SJSA1 (cell line): Measurements from ENCODE around the gene KNDC1. TPM values are rescaled to one million over a fixed set of nuclear protein-coding genes. Genes with fewer than 3 reads are reported as not detected.
"Not testable (repeated sequence)": the region's sequence is repeated elsewhere in the genome, so short reads cannot be mapped to it uniquely, and the experiment has no call there.

Experiments
- DNase-seq, 2 experiments: peaks; one replicate each; pipeline ENCODE4 v3.0.0-alpha.2; 2015 to 2020; ENCODE audit warnings: low spot score in 2 of 2, low read depth in 1 of 2
- H3K27ac ChIP-seq: fragments of 250-450 bp; sonication (Bioruptor Pico); 2 replicates; pipeline ENCODE4 v1.5.1; 2020; ENCODE audit warnings: mild to moderate bottlenecking, moderate library complexity
- H3K27me3 ChIP-seq: fragments of 250-450 bp; sonication (Bioruptor Pico); replicated peaks from 2 replicates; pipeline ENCODE4 v1.5.1; 2020; ENCODE audit warnings: mild to moderate bottlenecking, moderate library complexity
- H3K36me3 ChIP-seq: fragments of 250-450 bp; sonication (Bioruptor Pico); 2 replicates; pipeline ENCODE4 v1.5.1; 2020; ENCODE audit warnings: mild to moderate bottlenecking
- H3K4me1 ChIP-seq: fragments of 250-450 bp; sonication (Bioruptor Pico); replicated peaks from 2 replicates; pipeline ENCODE4 v1.6.1; 2021; ENCODE audit warnings: mild to moderate bottlenecking
- H3K4me3 ChIP-seq: fragments of 250-450 bp; sonication (Bioruptor Pico); 2 replicates; pipeline ENCODE4 v1.5.1; 2020; ENCODE audit warnings: mild to moderate bottlenecking
- H3K9me3 ChIP-seq: fragments of 250-450 bp; sonication (Bioruptor Pico); replicated peaks from 2 replicates; pipeline ENCODE4 v1.5.1; 2020; ENCODE audit warnings: mild to moderate bottlenecking
- total RNA-seq: library from RNA; depleted of rRNA; stranded (reverse); fragments of >200 nt; shearing (Covaris generic); gene quantifications from 2 replicates; pipeline ENCODE4 v1.2.3, GENCODE V29; 2014

The KNDC1 gene
- total RNA-seq, 1 experiment from 2014 or later, result 0.11 TPM

DNA sequence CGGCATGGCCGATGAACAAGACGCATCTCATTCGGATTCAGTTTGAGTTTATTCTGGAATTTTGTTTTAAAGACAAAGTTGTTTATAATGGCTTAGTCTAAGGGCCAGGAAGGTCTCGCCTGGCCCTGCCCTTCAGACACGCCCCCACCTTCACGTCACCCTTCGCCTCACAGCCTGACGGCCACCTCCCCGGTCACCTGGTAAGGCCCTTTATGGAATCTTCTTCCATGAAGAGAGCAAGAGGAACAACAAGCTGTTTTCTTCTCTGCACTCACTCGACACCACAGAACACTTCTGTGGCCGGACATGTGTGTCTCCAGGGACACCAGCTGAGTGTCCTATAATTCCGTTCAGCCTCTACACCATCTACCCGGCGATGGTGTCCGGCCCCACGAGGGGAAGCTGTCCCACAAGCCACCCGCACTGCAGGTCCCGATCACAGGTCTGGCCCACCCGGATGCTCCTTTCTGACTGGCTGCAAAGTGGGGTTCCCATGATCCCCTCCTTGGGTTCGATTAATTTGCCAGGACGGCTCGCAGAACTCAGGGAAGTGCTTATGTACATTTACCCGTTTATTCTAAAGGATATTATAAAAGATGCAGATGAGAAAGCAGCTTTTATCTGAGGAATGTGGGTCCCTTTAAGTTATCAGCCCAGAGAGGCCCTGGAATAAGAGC, 17.4 kb upstream of the KNDC1 start:
- Histone ChIP-seq H3K36me3 (no peaks in the 10 kb centered on the region), H3K9me3 (no peaks in the 10 kb centered on the region), H3K27me3 (no peaks in the 10 kb centered on the region), H3K27ac (no peak overlapping the region), H3K4me1 (no peaks in the 10 kb centered on the region), H3K4me3 (no peak overlapping the region)
- no peak for DNase-seq

DNA sequence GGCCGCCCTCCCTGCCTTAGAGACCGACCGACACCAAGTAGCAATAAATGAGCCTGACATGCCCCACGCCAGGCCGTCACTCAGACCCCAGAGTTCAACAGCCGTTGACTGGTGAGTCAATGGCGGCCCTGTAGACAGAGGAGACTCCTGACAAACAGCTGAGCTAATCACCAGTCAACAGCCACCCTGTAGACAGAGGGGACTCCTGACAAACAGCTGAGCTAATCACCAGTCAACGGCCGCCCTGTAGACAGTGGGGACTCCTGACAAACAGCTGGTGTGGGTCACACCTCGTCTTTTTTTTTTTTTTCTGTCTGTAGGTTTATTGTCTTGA, 16.9 kb upstream of the KNDC1 start:
- no peaks in the 10 kb centered on the region for H3K36me3 ChIP-seq
- DNase-seq, result no peak
- H3K27ac ChIP-seq, result no peak overlapping the region
- no peaks in the 10 kb centered on the region for H3K9me3 ChIP-seq
- no peaks in the 10 kb centered on the region for H3K27me3 ChIP-seq
- H3K4me1 ChIP-seq, result no peaks in the 10 kb centered on the region
- H3K4me3 ChIP-seq, result no peak overlapping the region

DNA sequence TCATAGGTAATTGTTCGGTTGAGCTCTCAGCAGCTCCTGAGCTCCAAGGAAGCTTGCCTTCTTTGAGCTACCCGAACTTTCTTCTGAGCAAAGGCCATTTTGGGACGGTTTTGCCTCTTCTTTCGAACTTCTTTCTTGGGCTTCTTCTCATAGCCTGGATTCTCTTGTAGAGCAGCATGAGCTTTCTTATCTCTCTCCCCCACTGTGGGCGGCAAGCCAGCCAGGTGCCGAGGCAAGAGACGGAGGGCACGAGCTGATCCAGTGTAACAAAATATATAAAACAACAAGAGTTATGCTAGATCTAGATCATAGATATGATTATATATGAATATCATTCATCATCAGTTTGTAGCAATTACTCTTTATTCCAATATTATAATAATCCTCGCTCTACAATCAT, 16.5 kb upstream of the KNDC1 start:
- no peak for DNase-seq
- Histone ChIP-seq H3K9me3 (no peaks in the 10 kb centered on the region), H3K27ac (no peak overlapping the region), H3K4me1 (no peaks in the 10 kb centered on the region), H3K27me3 (0 out of 2 replicates have a peak, but pooled peaks cover 3% of the 10 kb centered on the region), H3K4me3 (no peak overlapping the region), H3K36me3 (no peaks in the 10 kb centered on the region)

DNA sequence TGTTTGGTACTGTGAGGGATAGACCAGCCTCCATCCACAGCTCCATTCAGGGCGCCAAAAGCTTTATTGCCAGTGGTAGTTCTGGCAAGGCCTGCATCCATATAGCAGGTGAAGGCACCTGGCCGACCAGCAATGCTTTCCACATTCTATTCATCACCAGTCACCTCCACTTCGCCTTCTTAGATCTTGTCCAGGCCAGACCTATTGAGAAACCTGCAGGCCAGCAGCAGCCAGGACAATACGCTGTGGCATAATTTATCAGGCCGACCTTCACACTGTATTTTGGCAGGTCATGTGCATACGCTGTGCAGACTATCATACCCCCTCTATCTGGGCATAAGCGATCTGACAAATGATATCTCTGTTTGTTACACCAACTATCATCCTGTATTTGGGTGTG, 15.2 kb upstream of the KNDC1 start:
- Histone ChIP-seq H3K27me3 (0 out of 2 replicates have a peak, but pooled peaks cover 6% of the 10 kb centered on the region), H3K4me1 (no peaks in the 10 kb centered on the region), H3K4me3 (no peak overlapping the region), H3K36me3 (no peaks in the 10 kb centered on the region), H3K27ac (no peak overlapping the region), H3K9me3 (no peaks in the 10 kb centered on the region)
- no peak for DNase-seq

DNA sequence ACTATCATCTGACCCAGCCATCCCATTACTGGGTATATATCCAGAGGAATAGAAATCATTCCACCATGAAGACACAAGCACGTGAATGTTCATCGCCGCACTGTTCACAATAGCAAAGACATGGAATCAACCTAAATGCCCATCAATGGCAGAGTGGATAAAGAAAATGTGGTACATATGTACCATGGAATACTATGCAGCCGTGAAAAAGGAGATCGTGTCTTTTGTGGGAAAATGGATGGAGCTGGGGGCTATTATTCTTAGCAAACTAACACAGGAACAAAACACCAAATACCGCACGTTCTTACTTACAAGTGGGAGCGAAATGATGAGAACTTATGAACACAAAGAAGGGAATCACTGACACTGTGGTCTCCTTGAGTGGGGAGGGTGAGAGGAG, 9.8 kb upstream of the KNDC1 start:
- no peaks in the 10 kb centered on the region for H3K9me3 ChIP-seq
- no peak for DNase-seq
- no peaks in the 10 kb centered on the region for H3K36me3 ChIP-seq
- H3K4me3 ChIP-seq, result no peak overlapping the region
- no peak overlapping the region for H3K27ac ChIP-seq
- H3K27me3 ChIP-seq, result 0 out of 2 replicates have a peak, but pooled peaks cover 6% of the 10 kb centered on the region
- no peaks in the 10 kb centered on the region for H3K4me1 ChIP-seq

DNA sequence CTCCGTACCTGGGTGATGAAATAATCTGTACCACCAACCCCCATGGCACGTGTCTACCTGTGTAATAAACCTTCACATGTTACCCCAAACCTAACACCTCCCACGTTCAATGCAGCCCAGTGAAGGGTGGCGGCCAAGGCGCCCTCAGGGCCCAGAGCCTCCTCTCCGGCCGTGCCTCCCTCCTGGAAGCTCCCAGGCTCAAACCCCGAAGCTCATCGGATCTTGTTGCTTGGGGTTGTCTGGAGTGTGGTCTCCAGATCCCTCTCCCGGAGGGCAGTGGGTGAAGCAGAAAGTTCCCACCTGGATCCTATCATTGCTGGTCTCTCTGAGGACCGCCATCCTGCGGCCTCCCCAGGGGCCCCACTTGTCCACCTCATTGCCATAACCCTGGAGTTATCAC, 9.4 kb upstream of the KNDC1 start:
- H3K27me3 ChIP-seq, result 0 out of 2 replicates have a peak, but pooled peaks cover 6% of the 10 kb centered on the region

DNA sequence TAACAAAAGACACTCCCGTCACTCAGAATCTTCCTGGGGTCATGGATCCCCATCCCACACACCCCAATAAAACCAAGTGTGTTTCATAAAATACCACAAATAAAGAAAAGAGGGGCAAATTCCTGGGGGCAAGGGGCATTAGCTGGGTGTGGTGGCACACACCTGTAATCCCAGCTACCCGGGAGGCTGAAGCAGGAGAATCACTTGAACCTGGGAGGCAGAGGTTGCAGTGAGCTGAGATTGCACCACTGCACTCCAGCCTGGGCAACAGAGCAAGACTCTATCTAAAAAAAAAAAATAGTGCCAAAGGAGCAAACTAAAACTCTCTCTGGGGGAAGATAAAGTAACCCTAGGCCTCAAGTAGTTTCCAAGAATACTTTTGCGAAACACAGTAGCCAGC, 8.9 kb upstream of the KNDC1 start:
- H3K9me3 ChIP-seq, H3K27ac ChIP-seq, H3K27me3 ChIP-seq, H3K4me3 ChIP-seq, DNase-seq, H3K36me3 ChIP-seq, H3K4me1 ChIP-seq: not testable (repeated sequence)

More for the DNA sequence above, 9.4 kb upstream of the KNDC1 start:
- H3K9me3 ChIP-seq, result no peaks in the 10 kb centered on the region
- no peak overlapping the region for H3K4me3 ChIP-seq
- H3K27ac ChIP-seq, result no peak overlapping the region
- no peaks in the 10 kb centered on the region for H3K4me1 ChIP-seq
- DNase-seq, result no peak
- no peaks in the 10 kb centered on the region for H3K36me3 ChIP-seq

DNA sequence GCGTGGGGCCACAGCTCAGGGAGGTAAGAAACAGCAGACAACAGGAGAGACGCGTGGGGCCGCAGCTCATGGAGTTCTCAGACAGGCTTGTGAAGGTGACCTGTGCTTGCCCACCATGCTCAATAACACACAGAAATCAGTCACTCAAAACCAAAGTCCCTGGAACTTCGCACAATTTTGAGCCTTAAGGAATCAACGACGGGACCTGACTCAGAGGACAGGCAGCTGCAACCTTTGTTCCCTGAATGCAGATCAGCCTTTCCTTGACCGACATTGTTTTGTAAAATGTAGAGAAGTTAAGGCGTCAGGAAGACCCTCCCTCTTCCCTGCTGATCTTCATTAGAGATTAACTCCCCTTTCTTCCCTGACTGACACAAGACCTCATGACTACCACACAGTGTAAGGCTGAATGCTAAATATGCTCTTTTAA, 8.5 kb upstream of the KNDC1 start:
- Histone ChIP-seq H3K9me3 (no peaks in the 10 kb centered on the region), H3K36me3 (no peaks in the 10 kb centered on the region), H3K27ac (no peak overlapping the region), H3K27me3 (0 out of 2 replicates have a peak, but pooled peaks cover 6% of the 10 kb centered on the region), H3K4me1 (no peaks in the 10 kb centered on the region), H3K4me3 (no peak overlapping the region)
- DNase-seq, result no peak

DNA sequence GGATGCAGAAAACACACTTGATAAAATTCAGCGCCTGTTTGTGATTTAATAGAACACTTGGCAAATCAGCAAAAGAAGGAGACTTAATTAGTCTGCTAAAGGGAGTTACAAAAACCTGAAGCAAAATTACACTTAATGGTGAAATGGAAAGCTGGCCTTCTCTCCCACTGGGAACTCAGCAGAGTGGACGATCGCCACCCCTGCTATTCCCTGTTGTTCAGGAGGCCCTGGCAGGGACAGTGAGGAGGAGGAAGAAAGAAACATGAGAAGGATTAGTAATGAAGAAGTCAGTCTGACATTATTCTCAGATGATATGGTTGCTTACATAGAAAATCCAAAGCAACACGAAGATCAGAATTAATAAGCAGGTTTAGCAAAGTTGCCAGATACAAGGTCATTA, 5.6 kb upstream of the KNDC1 start:
- no peak for DNase-seq
- Histone ChIP-seq H3K4me1 (no peaks in the 10 kb centered on the region), H3K9me3 (no peaks in the 10 kb centered on the region), H3K36me3 (no peaks in the 10 kb centered on the region), H3K27me3 (peaks cover 2% of the 10 kb centered on the region; the same call in 1 of the 2 replicates), H3K4me3 (no peak overlapping the region), H3K27ac (no peak overlapping the region)

DNA sequence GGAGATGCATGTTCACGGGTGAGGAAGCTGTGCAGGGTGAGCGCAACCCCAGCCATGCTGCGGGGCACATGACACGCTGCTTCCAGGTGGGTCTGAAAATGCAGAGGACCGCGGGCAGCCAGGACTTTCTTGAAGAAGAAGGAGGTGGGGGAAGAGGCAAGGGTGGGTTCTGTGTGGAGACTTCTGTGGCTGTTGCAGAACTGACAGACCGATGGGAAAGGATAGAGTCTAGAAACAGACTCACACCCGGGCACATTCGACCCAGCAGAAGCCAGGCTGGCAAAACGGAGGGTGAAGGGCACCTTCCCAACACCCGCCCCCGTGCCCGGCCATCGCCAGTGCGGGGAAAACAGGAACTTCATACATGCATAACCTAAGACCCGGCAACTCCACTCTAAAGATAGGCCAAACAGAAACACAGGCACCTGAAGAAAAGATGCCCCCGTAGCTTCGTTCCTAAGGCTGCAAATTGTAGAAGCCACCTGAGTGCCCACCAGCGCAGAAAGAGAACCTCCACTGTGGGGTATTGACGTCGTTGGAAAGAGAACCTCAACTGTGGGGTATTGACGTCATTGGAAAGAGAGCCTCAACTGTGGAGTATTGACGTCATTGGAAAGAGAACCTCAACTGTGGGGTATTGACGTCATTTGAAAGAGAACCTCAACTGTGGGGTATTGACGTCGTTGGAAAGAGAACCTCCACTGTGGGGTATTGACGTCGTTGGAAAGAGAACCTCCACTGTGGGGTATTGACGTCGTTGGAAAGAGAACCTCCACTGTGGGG, 4.8 kb upstream of the KNDC1 start:
- Histone ChIP-seq H3K4me1 (no peaks in the 10 kb centered on the region), H3K36me3 (no peaks in the 10 kb centered on the region), H3K27ac (no peak overlapping the region), H3K4me3 (no peak overlapping the region), H3K27me3 (peaks cover 5% of the 10 kb centered on the region; the same call in 1 of the 2 replicates), H3K9me3 (no peaks in the 10 kb centered on the region)
- no peak for DNase-seq

DNA sequence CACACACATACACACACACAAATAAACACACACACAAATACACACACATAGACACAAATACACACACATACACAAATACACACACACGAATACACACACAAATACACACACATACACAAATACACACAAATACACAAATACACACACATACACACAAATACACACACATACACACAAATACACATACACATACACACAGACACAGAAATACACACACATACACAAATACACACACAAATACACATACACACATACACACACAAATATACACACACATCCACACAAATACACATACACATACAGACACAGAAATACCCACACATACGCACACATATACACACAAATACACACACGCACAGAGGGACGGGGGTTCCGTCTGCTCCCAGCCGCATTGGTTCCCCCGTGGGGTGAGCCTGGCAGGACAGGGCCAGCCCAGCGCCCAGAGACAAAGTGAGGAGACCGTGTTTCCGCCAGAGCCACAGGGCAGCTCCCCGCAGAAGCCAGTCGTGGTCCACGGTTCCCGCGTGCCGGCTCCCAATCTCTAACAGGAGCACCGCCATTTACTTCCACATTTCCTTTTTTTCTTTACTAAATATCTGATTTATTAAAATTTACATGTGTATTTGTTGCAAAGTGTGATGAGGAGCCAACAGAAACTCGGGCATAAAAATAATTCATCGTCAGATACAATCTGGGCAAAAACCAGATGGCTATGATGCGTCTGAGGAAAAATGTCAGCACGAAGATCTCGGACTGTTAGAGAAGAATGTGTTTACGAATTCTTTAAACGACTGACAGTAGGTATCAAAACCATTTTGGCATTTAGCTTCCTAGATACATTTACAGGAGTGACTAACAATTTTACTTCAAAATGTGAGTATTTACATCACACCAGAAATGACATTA, 3.1 kb upstream of the KNDC1 start:
- no peaks in the 10 kb centered on the region for H3K4me1 ChIP-seq
- H3K4me3 ChIP-seq, result no peak overlapping the region
- DNase-seq, result no peak
- peaks cover 17% of the 10 kb centered on the region for H3K27me3 ChIP-seq
- H3K36me3 ChIP-seq, result no peaks in the 10 kb centered on the region
- H3K27ac ChIP-seq, result no peak overlapping the region
- no peaks in the 10 kb centered on the region for H3K9me3 ChIP-seq

DNA sequence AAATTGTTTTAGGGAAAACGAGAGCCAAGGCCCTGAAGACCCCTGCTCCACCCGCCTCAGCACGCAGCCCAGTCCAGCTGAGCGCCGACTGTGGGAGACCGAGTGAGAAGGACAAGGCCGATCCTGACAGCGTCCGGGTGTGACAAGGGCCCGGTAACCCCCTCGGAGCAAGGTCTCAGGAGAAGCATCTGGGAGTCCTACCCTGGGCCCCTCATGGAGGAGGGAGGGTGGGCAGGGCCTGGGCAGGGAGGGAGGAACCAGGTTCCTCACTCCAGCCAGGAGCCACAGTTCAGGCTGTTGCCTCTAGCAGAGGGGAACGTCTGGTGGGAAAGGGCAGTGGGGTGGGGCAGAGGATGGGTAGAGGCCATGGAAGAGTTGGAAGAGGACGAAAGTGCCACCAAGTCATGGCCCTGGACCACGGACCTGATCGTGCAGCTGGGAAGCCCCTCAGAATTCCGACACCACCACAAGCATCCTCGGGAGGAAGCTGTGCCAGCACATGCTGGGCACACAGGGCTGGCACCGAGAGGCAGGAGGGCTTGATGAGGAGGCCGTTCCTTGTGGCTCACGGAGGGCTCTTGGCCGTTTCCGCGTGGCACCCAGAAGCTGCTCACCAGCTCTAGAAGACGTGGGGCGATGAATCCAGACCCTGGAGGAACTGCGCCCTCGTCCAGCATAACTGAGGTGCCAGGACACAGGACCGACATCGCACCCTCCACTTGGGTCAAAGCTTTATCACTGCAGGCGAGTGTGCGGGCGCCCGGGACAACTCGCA, 2.2 kb upstream of the KNDC1 start:
- Histone ChIP-seq H3K27me3 (peaks cover 17% of the 10 kb centered on the region), H3K36me3 (no peaks in the 10 kb centered on the region), H3K9me3 (no peaks in the 10 kb centered on the region), H3K4me3 (no peak overlapping the region), H3K27ac (no peak overlapping the region), H3K4me1 (no peaks in the 10 kb centered on the region)
- DNase-seq, result peak in 1 of 2 experiments; percentile 42

DNA sequence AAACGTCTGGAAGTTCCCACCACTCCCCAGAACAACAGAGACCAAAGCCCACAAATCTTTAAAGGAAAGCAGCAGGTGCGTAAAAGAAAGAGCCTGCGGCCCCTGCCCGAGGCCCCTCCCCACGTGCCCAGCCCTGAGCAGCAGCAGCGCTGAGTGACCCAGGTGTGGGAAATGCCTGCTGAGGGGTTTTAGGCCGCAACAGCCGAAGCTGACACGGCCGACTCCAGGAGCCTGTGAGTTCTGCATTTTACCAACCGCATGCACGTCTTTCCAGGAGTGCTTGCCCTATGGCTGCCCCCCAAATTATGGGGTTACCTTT, 1.6 kb upstream of the KNDC1 start:
- no peaks in the 10 kb centered on the region for H3K9me3 ChIP-seq
- no peaks in the 10 kb centered on the region for H3K4me1 ChIP-seq
- DNase-seq, result no peak
- H3K4me3 ChIP-seq, result no peak overlapping the region
- H3K36me3 ChIP-seq, result no peaks in the 10 kb centered on the region
- no peak overlapping the region for H3K27ac ChIP-seq
- H3K27me3 ChIP-seq, result peaks cover 17% of the 10 kb centered on the region
